Measurements from ENCODE around the gene POLR2F.
"Not testable (repeated sequence)": the region's sequence is repeated elsewhere in the genome, so short reads cannot be mapped to it uniquely, and the experiment has no call there.

The POLR2F gene

GRCh38 chr22:37925767-37926166 is 27.7 kb upstream of the POLR2F start:
- no peak for DNase-seq

GRCh38 chr22:37926358-37926757 is 27.1 kb upstream of the POLR2F start:
- DNase-seq, result no peak

- DNase-seq, result no peak
Measured at GRCh38 chr22:37926771-37927636, 26.5 kb upstream of the POLR2F start.

GRCh38 chr22:37927637-37927936 is 25.9 kb upstream of the POLR2F start:
- DNase-seq, result no peak

- no peak for DNase-seq
Measured at GRCh38 chr22:37929390-37929789, 24.1 kb upstream of the POLR2F start.

- DNase-seq, result peak in 1 of 2 donors; percentile 32
Measured at GRCh38 chr22:37930270-37930951, 23.1 kb upstream of the POLR2F start.

- DNase-seq, result no peak
Measured at GRCh38 chr22:37930952-37931440, 22.5 kb upstream of the POLR2F start.

GRCh38 chr22:37931893-37932389 is 21.6 kb upstream of the POLR2F start:
- no peak for DNase-seq

- DNase-seq, result no peak
Measured at GRCh38 chr22:37932401-37932800, 21.1 kb upstream of the POLR2F start.

- no peak for DNase-seq
Measured at GRCh38 chr22:37932821-37933578, 20.5 kb upstream of the POLR2F start.

GRCh38 chr22:37933711-37934376 is 19.7 kb upstream of the POLR2F start:
- DNase-seq, result peak; percentile 96 to 98

GRCh38 chr22:37940698-37941376 is 12.7 kb upstream of the POLR2F start:
- peak in 1 of 2 donors; percentile 14 for DNase-seq

GRCh38 chr22:37942133-37942532 is 11.4 kb upstream of the POLR2F start:
- DNase-seq, result no peak

GRCh38 chr22:37943136-37943824 is 10.2 kb upstream of the POLR2F start:
- DNase-seq, result no peak

- no peak for DNase-seq
Measured at GRCh38 chr22:37943825-37944198, 9.7 kb upstream of the POLR2F start.

GRCh38 chr22:37944423-37944822 is 9.1 kb upstream of the POLR2F start:
- DNase-seq, result not testable (repeated sequence)

- DNase-seq, result not testable (repeated sequence)
Measured at GRCh38 chr22:37947142-37947795, 6.2 kb upstream of the POLR2F start.

GRCh38 chr22:37951305-37951704 is 2.2 kb upstream of the POLR2F start:
- DNase-seq, result no peak

GRCh38 chr22:37952629-37953028 is 870 bp upstream of the POLR2F start:
- DNase-seq, result not testable (repeated sequence)

GRCh38 chr22:37953062-37953436 is 450 bp upstream of the POLR2F start:
- DNase-seq, result no peak

- DNase-seq, result peak in 1 of 2 donors; percentile 29
Measured at GRCh38 chr22:37954686-37955085, 1.2 kb downstream of the POLR2F start.
